Heart left ventricle (tissue), 16 donors: ENCODE results near the gene SLC7A7. TPM values are rescaled to one million over a fixed set of nuclear protein-coding genes. Genes with fewer than 3 reads are reported as not detected.
"Not testable (repeated sequence)": the region's sequence is repeated elsewhere in the genome, so short reads cannot be mapped to it uniquely, and the experiment has no call there.

Experiments used
- ATAC-seq, 4 donors: fragments of 200-7000 bp; cut with Tn5 transposase; one replicate each; pipeline ENCODE4 v1.9.1; 2020 to 2022; ENCODE audit warnings: moderate library complexity in 4 of 4, mild to moderate bottlenecking in 3 of 4, moderate number of reproducible peaks in 1 of 4
- DNase-seq, 5 donors: peaks; one replicate each; pipeline ENCODE4 v3.0.0-alpha.2; 2020
- H3K27ac ChIP-seq, 12 donors: fragments of 200-600 bp; sonication (generic) in 4 of 12; one replicate each; pipeline versions ENCODE4 v1.5.0 to v1.8.0; 2016 to 2022; ENCODE audit warnings: mild to moderate bottlenecking in 2 of 12
- H3K27me3 ChIP-seq, 9 donors: fragments of 200-600 bp; sonication (generic) in 2 of 9; one replicate each; pipeline versions ENCODE4 v1.5.1 to v1.8.0; 2016 to 2022; ENCODE audit warnings: mild to moderate bottlenecking in 3 of 9
- H3K36me3 ChIP-seq, 9 donors: fragments of 200-600 bp; sonication (generic) in 2 of 9; one replicate each; pipeline versions ENCODE4 v1.5.0 to v1.8.0; 2018 to 2022; ENCODE audit warnings: mild to moderate bottlenecking in 2 of 9
- H3K4me1 ChIP-seq, 12 donors: fragments of 200-600 bp; sonication (generic) in 4 of 12; one replicate each; pipeline versions ENCODE4 v1.5.0 to v1.8.0; 2016 to 2022; ENCODE audit warnings: mild to moderate bottlenecking in 3 of 12
- H3K4me3 ChIP-seq, 12 donors: fragments of 200-600 bp; sonication (generic) in 4 of 12; one replicate each; pipeline versions ENCODE4 v1.5.0 to v1.8.0; 2017 to 2022; ENCODE audit warnings: mild to moderate bottlenecking in 9 of 12, moderate library complexity in 4 of 12
- H3K9me3 ChIP-seq, 12 donors: fragments of 200-600 bp; sonication (generic) in 4 of 12; one replicate each; pipeline versions ENCODE4 v1.5.0 to v1.8.0; 2016 to 2022; ENCODE audit warnings: mild to moderate bottlenecking in 1 of 12
- CTCF ChIP-seq, 12 donors: fragments of 200-600 bp; sonication (generic) in 4 of 12; IDR thresholded peaks; one replicate each; pipeline versions ENCODE4 v1.5.0 to v1.8.0; 2018 to 2022; ENCODE audit warnings: antibody characterized with exemption in 12 of 12, mild to moderate bottlenecking in 5 of 12
- POLR2A ChIP-seq, 2 donors: fragments of 450-650 bp; IDR thresholded peaks; one replicate each; pipeline ENCODE4 v1.6.1; 2017; ENCODE audit warnings: antibody characterized with exemption in 2 of 2, mild to moderate bottlenecking in 2 of 2, moderate library complexity in 2 of 2
- WGBS, 4 donors: extraction: QIAGEN DNeasy Blood & Tissue Kit in 2 of 4; methylation state at CpG; one replicate each; pipeline versions ENCODE4 v1.1.5 to v1.1.7; 2013 to 2018; 5-methylcytosine and 5-hydroxymethylcytosine counted together
- intact Hi-C, 10 donors: fragments of 100-400 bp; cut with DNase I; formaldehyde crosslinking; loops; one replicate each; pipeline versions ENCODE4 v1.11.1 to v1.14.2; 2022
- polyA plus RNA-seq, 2 donors: library from polyadenylated mRNA; stranded (reverse); fragments of 200-250 nt; gene quantifications; one replicate each; pipeline ENCODE4 v1.2.3, GENCODE V29; 2013
- total RNA-seq, 9 donors: library from RNA; depleted of rRNA in 2 of 9; stranded (reverse); fragments of >200 nt in 2 of 9; fragmentation: NEBNext Ultra II Directional in 3 of 9; extraction: Animal tissue kit (Norgen Biotek cat#: 25700) in 3 of 9; gene quantifications; one replicate each; pipeline versions ENCODE4 v1.1.0 to v1.2.4, GENCODE V29; 2016 to 2023
- donor health status: ischemic (EF 13 %, LVEDD 7.1; RV severe dilation, severe dysfunction).
- donor health status: healthy with polysubstance abuse.
- donor health status: DM: no; HTN: yes; CAD: no.
- donor health status: DM: no; HTN: no; CAD: no.
- donor health status: ischemic (EF 25% LVEDD 6.9; RV normal size, moderate dysfunction).
- donor health status: ischemic (EF 25% LVEDD 5.7; RV mildly dilated, moderate dysfunction).
- donor health status: healthy.
- donor health status: DM: yes; HTN: yes; CAD: no.
- donor health status: ischemic (EF 35%, LVEDD 5.7; RV mildly dilated, moderate dysfunction).
- donor health status: nonischemic (EF 11% LVEDD 7.7; RV severe dilation, severe dysfunction).
- donor health status: DM: yes; HTN: yes; CAD: no.
- donor health status: PGD.
- donor health status: ischemic (EF 29% LVEDD 5.4; RV normal size, mild dysfunction).
- donor health status: nonischemic (EF 23%, LVEDD 6.1; RV moderate dilation, normal function).

Gene SLC7A7
- total and polyA plus RNA-seq, 11 donors: 1.3 to 28.0 (median 3.8) TPM

- ATAC-seq: no peak
- WGBS, 4 donors: 66 to 85% (median 70%) methylated on average over 4 of the region's 4 CpGs
- Histone ChIP-seq H3K36me3 (no peaks in the 10 kb centered on the region), H3K4me1 (peaks cover 0 to 20% (median 0%) of the 10 kb centered on the region in 12 donors), H3K9me3 (no peaks in the 10 kb centered on the region), H3K27ac (no peak overlapping the region), H3K27me3 (no peaks in the 10 kb centered on the region), H3K4me3 (no peak overlapping the region)
- TF ChIP-seq POLR2A (IDR thresholded peaks at IDR 0.05): no peak
- TF ChIP-seq CTCF (IDR thresholded peaks at IDR 0.05): no peak
- no peak for DNase-seq
- intact Hi-C loops: no loop called here
These were observed 67.5 kb downstream of the SLC7A7 start for GRCh38 chr14:22747769-22748168.

GRCh38 chr14:22740020-22740419, 75.2 kb downstream of the SLC7A7 start:
- Histone ChIP-seq H3K36me3 (no peaks in the 10 kb centered on the region), H3K4me3 (no peak overlapping the region), H3K9me3 (no peaks in the 10 kb centered on the region), H3K27me3 (no peaks in the 10 kb centered on the region), H3K4me1 (no peaks in the 10 kb centered on the region), H3K27ac (peak overlapping the region in 1 of 12 donors; percentile 20)
- intact Hi-C loops: no loop called here
- ATAC-seq (no peak), DNase-seq (no peak)
- 72 to 82% (median 76%) methylated on average over 3 of the region's 3 CpGs for WGBS, 4 donors
- TF ChIP-seq CTCF (IDR thresholded peaks at IDR 0.05) (no peak), POLR2A (IDR thresholded peaks at IDR 0.05) (no peak)

- H3K9me3 ChIP-seq: no peaks in the 10 kb centered on the region
- no peak for ATAC-seq
- H3K4me1 ChIP-seq: no peaks in the 10 kb centered on the region
These were observed 75.8 kb downstream of the SLC7A7 start for GRCh38 chr14:22739423-22739822.

GRCh38 chr14:22737052-22737451, 78.2 kb downstream of the SLC7A7 start:
- Histone ChIP-seq H3K9me3 (no peaks in the 10 kb centered on the region), H3K4me3 (no peak overlapping the region), H3K27me3 (no peaks in the 10 kb centered on the region), H3K4me1 (no peaks in the 10 kb centered on the region), H3K36me3 (no peaks in the 10 kb centered on the region), H3K27ac (no peak overlapping the region)
- DNase-seq (no peak), ATAC-seq (no peak)
- TF ChIP-seq POLR2A (IDR thresholded peaks at IDR 0.05) (no peak), CTCF (IDR thresholded peaks at IDR 0.05) (no peak)
- WGBS, 4 donors: 88 to 100% (median 96%) methylated on average over 1 of the region's 1 CpG
- intact Hi-C loops: no loop called here

More at GRCh38 chr14:22739423-22739822, 75.8 kb downstream of the SLC7A7 start:
- Histone ChIP-seq H3K4me3 (no peak overlapping the region), H3K36me3 (no peaks in the 10 kb centered on the region), H3K27me3 (no peaks in the 10 kb centered on the region), H3K27ac (peak overlapping the region in 1 of 12 donors; percentile 20)
- no peak for DNase-seq
- intact Hi-C loops: no loop called here
- TF ChIP-seq CTCF (IDR thresholded peaks at IDR 0.05): no peak
- no peak for TF ChIP-seq POLR2A (IDR thresholded peaks at IDR 0.05)
- 47 to 59% (median 52%) methylated on average over 1 of the region's 1 CpG for WGBS, 4 donors

- H3K4me3 ChIP-seq, H3K36me3 ChIP-seq, H3K9me3 ChIP-seq, H3K4me1 ChIP-seq, H3K27me3 ChIP-seq, intact Hi-C loops, DNase-seq, H3K27ac ChIP-seq, ATAC-seq: not testable (repeated sequence)
- 84 to 95% (median 92%) methylated on average over 12 to 14 of the region's 14 CpGs for WGBS, 4 donors
These were observed 78.9 kb downstream of the SLC7A7 start for GRCh38 chr14:22736384-22736783.
